ENCODE data around the gene FIGNL1. TPM values are rescaled to one million over a fixed set of nuclear protein-coding genes. Genes with fewer than 3 reads are reported as not detected.
A peak's percentile ranks its signal among the peaks of the same experiment; 100 is the strongest.

FIGNL1 gene
- total RNA-seq, 1 experiment from 2014 or later: 13.8 TPM

DNA sequence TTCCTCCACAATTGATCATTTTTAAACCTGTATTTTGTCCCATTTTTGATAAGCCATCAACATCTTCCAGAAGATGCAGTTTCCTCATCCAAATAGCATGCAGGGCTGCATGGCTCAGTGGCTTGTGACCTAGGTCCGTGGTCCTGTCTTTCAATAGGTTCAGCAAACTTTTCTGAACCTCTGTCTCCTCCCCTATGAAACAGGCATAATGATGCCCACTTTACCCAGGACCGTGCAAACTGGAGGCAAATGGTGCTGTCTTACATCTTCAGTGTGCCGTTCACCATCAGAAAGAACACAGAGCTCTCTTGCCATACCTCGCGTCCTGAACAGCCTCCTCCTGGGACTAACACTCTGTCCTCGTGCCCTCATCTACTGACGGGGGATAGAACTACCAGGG, 22.3 kb upstream of the FIGNL1 start:
- no CpG with 5 or more reads among the region's 7 CpGs for WGBS (ENCODE audit: extremely low coverage, insufficient read length, low lambda C conversion rate)

More for the DNA sequence above, 22.3 kb upstream of the FIGNL1 start:
- Histone ChIP-seq H2BK20ac (ENCODE audit: low read depth, low read length, poor library complexity, severe bottlenecking) (no peak overlapping the region), H2AK5ac (ENCODE audit: insufficient read length, low read length) (no peak overlapping the region), H3K79me1 (ENCODE audit: insufficient read depth, low read depth, low read length, poor library complexity, severe bottlenecking) (no peaks in the 10 kb centered on the region), H3K27me3 (ENCODE audit: insufficient read depth, low read length) (no peaks in the 10 kb centered on the region), H3K56ac (ENCODE audit: insufficient read length, low read depth, low read length) (no peak overlapping the region), H3K4me1 (ENCODE audit: insufficient read depth, low read length) (no peaks in the 10 kb centered on the region), H3K9ac (ENCODE audit: extremely low read depth, insufficient read length, low read length) (no peak overlapping the region), H3K23me2 (ENCODE audit: insufficient read length, low read depth, low read length, poor library complexity, severe bottlenecking) (no peaks in the 10 kb centered on the region), H4K91ac (ENCODE audit: insufficient read length, low read depth, low read length) (no peak overlapping the region), H2BK15ac (ENCODE audit: low read depth, low read length) (no peak overlapping the region), H3K4me2 (ENCODE audit: insufficient read depth, insufficient read length, low read length) (no peak overlapping the region), H4K20me1 (ENCODE audit: control insufficient read depth, insufficient read depth, insufficient read length) (no peaks in the 10 kb centered on the region), H2BK12ac (ENCODE audit: insufficient read length, low read depth, low read length) (no peak overlapping the region), H3K79me2 (ENCODE audit: insufficient read depth, low read length) (no peaks in the 10 kb centered on the region), H2BK5ac (ENCODE audit: insufficient read length, low read length) (no peak overlapping the region), H2AFZ (ENCODE audit: low read length) (no peak overlapping the region), H4K5ac (ENCODE audit: insufficient read length, low read depth, low read length) (no peak overlapping the region), H3K23ac (ENCODE audit: insufficient read length, low read depth, low read length) (no peak overlapping the region), H4K8ac (replicated peaks; ENCODE audit: insufficient read length, low read depth, low read length) (no peak overlapping the region), H3K9me3 (ENCODE audit: control insufficient read depth, low read depth, low read length) (no peaks in the 10 kb centered on the region), H2BK120ac (ENCODE audit: low read depth, low read length, poor library complexity, severe bottlenecking) (no peak overlapping the region), H3T11ph (ENCODE audit: low read length) (no peak overlapping the region), H3K4ac (ENCODE audit: low read depth, low read length) (no peak overlapping the region), H3K27ac (ENCODE audit: insufficient read length, low read depth, low read length) (no peak overlapping the region), H3K18ac (ENCODE audit: insufficient read length, low read depth, low read length) (no peak overlapping the region), H3K14ac (ENCODE audit: insufficient read depth, low read length) (no peak overlapping the region)
- Mint-ChIP-seq H3K27me3 (ENCODE audit: low read depth) (peaks cover 15% of the 10 kb centered on the region), H3K27ac (peak overlapping the region in 1 of 3 experiments; percentile 12; a peak in 1 of 7 replicates), H3K4me1 (peaks cover 11 to 13% of the 10 kb centered on the region in 2 experiments), H3K36me3 (ENCODE audit: insufficient read depth in 1 of 3, low read depth in 3 of 3) (no peaks in the 10 kb centered on the region), H3K9me3 (no peaks in the 10 kb centered on the region), H3K4me3 (no peak overlapping the region)
- no peak for DNase-seq
- TF ChIP-seq, protein P1, sequence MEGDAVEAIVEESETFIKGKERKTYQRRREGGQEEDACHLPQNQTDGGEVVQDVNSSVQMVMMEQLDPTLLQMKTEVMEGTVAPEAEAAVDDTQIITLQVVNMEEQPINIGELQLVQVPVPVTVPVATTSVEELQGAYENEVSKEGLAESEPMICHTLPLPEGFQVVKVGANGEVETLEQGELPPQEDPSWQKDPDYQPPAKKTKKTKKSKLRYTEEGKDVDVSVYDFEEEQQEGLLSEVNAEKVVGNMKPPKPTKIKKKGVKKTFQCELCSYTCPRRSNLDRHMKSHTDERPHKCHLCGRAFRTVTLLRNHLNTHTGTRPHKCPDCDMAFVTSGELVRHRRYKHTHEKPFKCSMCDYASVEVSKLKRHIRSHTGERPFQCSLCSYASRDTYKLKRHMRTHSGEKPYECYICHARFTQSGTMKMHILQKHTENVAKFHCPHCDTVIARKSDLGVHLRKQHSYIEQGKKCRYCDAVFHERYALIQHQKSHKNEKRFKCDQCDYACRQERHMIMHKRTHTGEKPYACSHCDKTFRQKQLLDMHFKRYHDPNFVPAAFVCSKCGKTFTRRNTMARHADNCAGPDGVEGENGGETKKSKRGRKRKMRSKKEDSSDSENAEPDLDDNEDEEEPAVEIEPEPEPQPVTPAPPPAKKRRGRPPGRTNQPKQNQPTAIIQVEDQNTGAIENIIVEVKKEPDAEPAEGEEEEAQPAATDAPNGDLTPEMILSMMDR (conservative IDR thresholded peaks at IDR 0.05): no peak
